Epithelial cell of esophagus (primary cell): Measurements from ENCODE around the gene PCSK7.

ENCODE experiments used
- DNase-seq: peaks from one replicate; pipeline ENCODE4 v3.0.0; 2010; ENCODE audit warnings: low read depth
- H3K4me3 ChIP-seq: 2 replicates; pipeline ENCODE4 v1.5.1; 2011; ENCODE audit warnings: mild to moderate bottlenecking, low read length, control low read depth
- CTCF ChIP-seq: IDR thresholded peaks from 2 replicates; pipeline ENCODE4 v1.5.1; 2011; ENCODE audit warnings: low read depth, mild to moderate bottlenecking, low read length, control low read depth, inconsistent platforms; ENCODE audit not compliant: insufficient read depth; ENCODE audit errors: missing control alignments

The PCSK7 gene

GRCh38 chr11:117179048-117179999, 52.5 kb downstream of the PCSK7 start:
- peak overlapping the region; percentile 74 for H3K4me3 ChIP-seq
- no peak for TF ChIP-seq CTCF
- DNase-seq, result no peak

- peak within 1 kb of the TSS; percentile 74 for H3K4me3 ChIP-seq
- no peak for TF ChIP-seq CTCF
- DNase-seq, result peak; percentile 93
Observed at GRCh38 chr11:117178210-117179034, 53.5 kb downstream of the PCSK7 start, which contains the start of gene SIDT2. Gene SIDT2, plus strand, starts transcription at chr11:117178743. Its CDS starts 521 bp downstream, at chr11:117179264.

GRCh38 chr11:117177534-117178209, 54.2 kb downstream of the PCSK7 start:
- H3K4me3 ChIP-seq, result peak overlapping the region; percentile 74
- peak; percentile 31 for DNase-seq

GRCh38 chr11:117176186-117176585, 55.7 kb downstream of the PCSK7 start:
- TF ChIP-seq CTCF, result no peak
- no peak overlapping the region for H3K4me3 ChIP-seq
- DNase-seq, result no peak

More at GRCh38 chr11:117177534-117178209, 54.2 kb downstream of the PCSK7 start:
- TF ChIP-seq CTCF, result no peak

GRCh38 chr11:117175781-117176180, 56.1 kb downstream of the PCSK7 start:
- no peak overlapping the region for H3K4me3 ChIP-seq
- DNase-seq, result no peak
- no peak for TF ChIP-seq CTCF

- TF ChIP-seq CTCF, result no peak
- no peak overlapping the region for H3K4me3 ChIP-seq
- no peak for DNase-seq
Observed at GRCh38 chr11:117175104-117175503, 56.8 kb downstream of the PCSK7 start.
